GM18526 (cell line): ENCODE results near the gene KRTAP10-4.
"Not testable (repeated sequence)": the region's sequence is repeated elsewhere in the genome, so short reads cannot be mapped to it uniquely, and the experiment has no call there.

Experiments used
- POLR2A ChIP-seq: IDR thresholded peaks from 3 replicates; pipeline ENCODE4 v1.6.1; 2011; ENCODE audit not compliant: insufficient read length; ENCODE audit errors: extremely low read depth

The KRTAP10-4 gene

GRCh38 chr21:44594406-44594916 is 20.9 kb downstream of the KRTAP10-4 start:
- TF ChIP-seq POLR2A, result no peak

DNA sequence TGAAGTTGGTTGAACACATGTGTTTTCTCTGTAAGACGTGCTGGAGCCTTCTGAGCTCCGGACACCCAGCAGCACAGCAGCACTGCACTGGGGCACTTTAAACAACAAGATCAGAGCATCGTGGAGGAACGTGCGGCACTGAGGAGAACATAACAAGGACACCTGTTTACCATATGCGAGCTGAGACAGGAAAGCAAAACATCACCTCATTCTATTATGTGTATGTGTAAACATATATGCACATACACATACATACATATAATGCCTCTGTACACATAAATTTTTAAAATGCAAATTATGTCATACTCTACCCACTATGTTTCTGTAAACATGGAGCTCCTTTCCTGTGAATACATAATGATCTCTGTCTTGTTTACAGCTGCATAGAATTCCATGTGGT is 22.0 kb downstream of the KRTAP10-4 start:
- TF ChIP-seq POLR2A, result no peak

DNA sequence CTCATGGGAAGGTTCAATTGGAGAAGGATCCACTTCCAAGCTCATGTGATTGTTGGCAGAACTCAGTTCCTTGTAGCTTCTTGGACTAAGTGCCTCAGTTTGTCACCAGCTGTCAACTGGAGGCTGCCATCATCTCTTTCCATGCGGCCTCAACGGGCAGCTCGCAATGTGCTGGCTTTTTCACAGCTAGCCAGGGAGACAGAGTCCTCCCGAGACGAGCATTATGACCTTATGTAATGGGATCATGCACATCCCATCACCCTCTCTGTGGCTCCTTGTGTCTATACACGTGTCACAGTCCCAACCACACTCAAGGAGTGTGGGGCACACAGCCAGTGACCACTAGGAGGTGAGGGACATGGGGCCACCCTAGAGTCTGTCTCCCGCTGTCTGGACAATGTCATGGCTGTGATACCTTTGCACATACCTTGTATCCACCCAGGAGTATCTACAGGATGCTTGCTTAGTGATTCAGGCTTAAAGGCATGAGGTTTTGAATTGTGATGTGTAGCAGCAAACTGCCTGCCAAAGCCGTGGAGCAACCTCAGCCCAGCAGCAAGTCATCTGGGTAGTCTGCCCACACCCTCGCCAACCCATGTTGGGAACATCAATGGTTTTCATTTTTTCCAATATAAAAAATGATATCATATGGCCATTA is 22.7 kb downstream of the KRTAP10-4 start:
- no peak for TF ChIP-seq POLR2A

DNA sequence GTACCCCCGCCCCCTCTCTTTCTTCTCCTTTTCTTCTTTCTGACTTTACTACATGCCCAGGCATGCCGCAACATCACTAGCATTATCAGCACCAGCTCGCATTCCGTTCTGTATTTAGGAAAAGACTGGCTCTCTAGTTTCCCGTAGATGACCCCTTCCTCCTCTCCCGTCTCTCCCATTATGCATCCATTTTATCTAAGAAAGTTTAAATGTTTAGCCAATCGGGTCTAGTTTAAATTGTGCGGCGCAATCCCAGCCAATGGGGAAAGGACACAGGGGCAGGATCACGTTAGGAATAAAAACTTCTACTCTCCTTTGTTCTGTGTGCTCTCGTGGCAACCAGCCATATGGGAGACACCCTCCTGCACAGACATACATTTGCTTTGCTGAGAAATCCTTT is 24.5 kb downstream of the KRTAP10-4 start:
- TF ChIP-seq POLR2A, result no peak

- TF ChIP-seq POLR2A, result no peak
Observed at GRCh38 chr21:44599264-44600029, 25.9 kb downstream of the KRTAP10-4 start.

- TF ChIP-seq POLR2A, result not testable (repeated sequence)
Observed at GRCh38 chr21:44600118-44600978, 26.8 kb downstream of the KRTAP10-4 start, which contains the start of gene KRTAP10-7. TSS of gene KRTAP10-7 (plus strand) at chr21:44600597. CDS start at chr21:44600622, 25 bp downstream.

- no peak for TF ChIP-seq POLR2A
Observed at GRCh38 chr21:44601596-44602462, 28.3 kb downstream of the KRTAP10-4 start.

DNA sequence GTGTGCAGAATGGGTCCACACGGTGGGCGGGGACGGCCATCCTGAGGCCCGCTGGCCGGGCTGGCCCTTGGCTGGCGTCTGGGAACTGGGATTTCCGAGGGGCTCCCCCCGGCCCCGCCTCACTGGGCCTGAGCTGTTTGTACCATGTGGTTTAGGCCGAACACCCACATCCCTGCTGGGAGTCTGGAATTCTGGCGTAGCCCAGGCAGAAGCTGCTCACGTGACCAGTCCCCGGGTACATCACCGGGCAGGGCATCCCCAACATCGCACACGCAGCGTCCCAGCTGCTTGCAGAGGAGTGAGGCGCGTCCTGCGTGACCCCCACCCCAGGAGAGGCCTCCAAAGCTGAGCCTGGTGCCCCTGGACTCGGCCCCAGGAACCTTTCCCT is 28.9 kb downstream of the KRTAP10-4 start:
- TF ChIP-seq POLR2A, result no peak

DNA sequence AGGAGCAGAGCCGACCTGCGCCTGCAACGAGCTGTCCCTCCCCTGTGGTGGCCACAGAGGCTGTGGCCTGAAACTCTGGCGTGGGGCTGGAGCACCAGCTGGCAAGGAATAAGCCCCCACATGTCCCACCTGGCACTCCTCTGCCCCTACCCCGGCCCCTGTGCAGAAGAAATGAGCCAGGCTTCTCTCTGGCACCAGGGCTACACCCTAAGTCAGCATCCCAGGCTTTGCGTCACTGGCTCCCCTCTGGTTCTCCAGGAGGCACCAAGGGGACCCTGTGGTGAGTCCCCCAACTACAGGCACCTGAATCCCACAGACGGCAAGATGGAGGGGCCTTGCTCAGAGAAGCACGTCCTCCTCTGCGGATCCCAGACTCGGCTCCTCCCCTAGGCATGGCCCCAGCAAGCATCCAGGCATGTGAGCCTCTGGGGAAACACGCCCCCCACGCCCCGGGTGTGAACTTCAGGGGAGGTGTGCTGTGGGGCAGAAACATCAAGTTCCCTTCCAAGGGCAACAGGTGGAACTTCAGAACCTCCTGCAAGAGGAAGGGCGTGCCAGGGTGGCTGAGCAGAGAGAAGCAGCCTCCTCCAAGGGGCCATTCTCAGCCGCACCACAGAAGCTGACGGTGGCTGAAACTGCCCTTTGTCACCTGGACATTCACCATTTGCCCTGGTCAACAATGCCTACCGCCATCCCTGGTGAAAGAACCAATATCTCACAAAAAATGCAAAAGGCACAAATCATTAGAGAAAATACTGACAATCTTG is 29.8 kb downstream of the KRTAP10-4 start:
- TF ChIP-seq POLR2A, result no peak

DNA sequence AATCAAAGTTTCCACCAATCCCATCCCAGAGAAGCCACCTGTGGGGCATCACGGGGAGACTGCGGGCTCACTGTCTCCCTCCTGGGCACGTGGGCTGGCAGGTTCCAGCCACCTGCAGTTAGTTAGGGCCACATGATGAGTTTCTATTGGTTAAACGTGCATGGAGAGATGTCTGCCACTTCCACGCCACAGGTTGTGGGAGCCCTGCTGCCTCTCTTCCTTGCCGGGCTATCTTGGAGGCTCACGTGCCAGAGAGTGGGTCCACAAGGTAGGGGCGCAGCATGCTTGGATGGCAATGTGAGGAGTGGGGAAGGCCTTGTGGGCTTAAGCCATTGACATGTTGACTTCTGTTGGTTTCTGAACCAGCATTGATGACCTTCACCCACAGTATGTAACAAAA is 30.4 kb downstream of the KRTAP10-4 start:
- no peak for TF ChIP-seq POLR2A

- no peak for TF ChIP-seq POLR2A
Observed at GRCh38 chr21:44606495-44606894, 33.0 kb downstream of the KRTAP10-4 start.

DNA sequence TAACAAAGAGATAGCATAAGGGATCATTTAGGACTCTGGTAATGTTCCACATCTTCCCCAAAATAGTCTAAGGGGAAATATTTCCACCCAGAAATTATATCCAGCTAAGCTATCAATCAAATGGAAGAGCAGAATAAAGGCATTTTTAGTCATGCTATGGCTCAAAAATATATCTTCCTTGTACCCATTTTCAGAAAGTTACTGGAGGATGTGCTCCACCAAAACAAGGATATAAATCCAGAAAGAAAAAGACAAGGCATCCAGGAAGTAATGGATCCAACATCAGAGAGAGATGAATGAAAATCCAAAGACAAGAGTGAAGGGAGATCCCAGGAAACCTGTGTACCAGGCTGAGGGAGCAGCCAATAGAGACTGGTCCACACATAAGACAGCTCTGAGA is 35.7 kb downstream of the KRTAP10-4 start:
- no peak for TF ChIP-seq POLR2A

- no peak for TF ChIP-seq POLR2A
Observed at GRCh38 chr21:44611551-44611950, 38.0 kb downstream of the KRTAP10-4 start.

- no peak for TF ChIP-seq POLR2A
Observed at GRCh38 chr21:44612029-44612486, 38.5 kb downstream of the KRTAP10-4 start, which contains the start of gene KRTAP10-8. TSS of gene KRTAP10-8 (plus strand) at chr21:44612079. CDS start at chr21:44612101, 22 bp downstream.

DNA sequence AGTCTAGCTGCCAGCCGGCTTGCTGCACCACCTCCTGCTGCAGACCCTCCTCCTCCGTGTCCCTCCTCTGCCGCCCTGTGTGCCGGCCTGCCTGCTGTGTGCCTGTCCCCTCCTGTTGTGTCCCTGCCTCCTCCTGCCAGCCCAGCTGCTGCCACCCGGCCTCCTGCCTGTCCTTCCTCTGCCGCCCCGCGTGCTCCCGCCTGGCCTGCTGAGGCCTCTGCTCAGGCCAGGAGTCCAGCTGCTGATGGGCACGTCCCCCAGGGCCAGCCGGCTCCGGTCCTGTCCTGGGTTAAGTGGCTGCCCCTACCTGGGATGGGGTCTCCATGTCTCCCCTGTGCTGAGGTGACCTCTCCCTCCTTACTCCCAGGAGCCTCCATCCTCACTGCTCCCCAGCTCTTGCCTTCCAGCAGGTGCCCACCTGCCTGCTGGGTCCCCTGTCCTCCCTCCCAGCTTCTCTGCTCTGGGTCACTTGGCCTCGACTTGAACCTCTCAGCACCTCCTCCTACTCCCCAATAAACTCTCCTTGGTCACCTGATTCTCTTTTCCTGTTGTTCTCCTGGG is 39.2 kb downstream of the KRTAP10-4 start:
- TF ChIP-seq POLR2A, result no peak
